Activated naive CD8-positive, alpha-beta T cell treated with anti-CD3 and anti-CD28 coated beads, Interleukin-2, amount 10 ng/mL, durations not matched to agents 7 days and 5 days (primary cell): ENCODE data around the gene SCFD2. TPM values are rescaled to one million over a fixed set of nuclear protein-coding genes. Genes with fewer than 3 reads are reported as not detected.
"Not testable (repeated sequence)": the region's sequence is repeated elsewhere in the genome, so short reads cannot be mapped to it uniquely, and the experiment has no call there.

Experiments
- ATAC-seq: fragments of 150-1000 bp; cut with Tn5 transposase; one replicate; pipeline ENCODE4 v1.10.0; 2021; ENCODE audit warnings: low read depth, moderate library complexity
- POLR2A ChIA-PET: fragments of 350-600 bp; sonication (Branson Sonifier 250); formaldehyde crosslinking; loops from one replicate; lab custom pipeline; 2021; ENCODE audit warnings: antibody characterized with exemption; lab: Charles Lee
- DNase-seq: peaks from one replicate; pipeline ENCODE4 v3.0.0; 2021
- H3K27ac Mint-ChIP-seq: one replicate; pipeline ENCODE4 v1.8.0; 2022; ENCODE audit warnings: mild to moderate bottlenecking, mixed read lengths
- H3K27me3 Mint-ChIP-seq: one replicate; pipeline ENCODE4 v1.8.0; 2022; ENCODE audit warnings: mild to moderate bottlenecking, moderate library complexity, mixed read lengths
- H3K36me3 Mint-ChIP-seq: one replicate; pipeline ENCODE4 v1.8.0; 2021; ENCODE audit warnings: mild to moderate bottlenecking, mixed read lengths
- H3K4me1 Mint-ChIP-seq: one replicate; pipeline ENCODE4 v1.8.0; 2021; ENCODE audit warnings: mixed read lengths
- H3K4me3 Mint-ChIP-seq: one replicate; pipeline ENCODE4 v1.8.0; 2022; ENCODE audit warnings: mild to moderate bottlenecking, moderate library complexity, mixed read lengths
- H3K9me3 Mint-ChIP-seq: one replicate; pipeline ENCODE4 v1.8.0; 2021; ENCODE audit warnings: mixed read lengths
- total RNA-seq, 2 experiments: library from RNA; stranded (reverse); gene quantifications; one replicate each; pipeline ENCODE4 v1.2.3, GENCODE V29; 2021

The SCFD2 gene
- total RNA-seq, 2 experiments from 2014 or later: 18.1 to 22.9 TPM

DNA sequence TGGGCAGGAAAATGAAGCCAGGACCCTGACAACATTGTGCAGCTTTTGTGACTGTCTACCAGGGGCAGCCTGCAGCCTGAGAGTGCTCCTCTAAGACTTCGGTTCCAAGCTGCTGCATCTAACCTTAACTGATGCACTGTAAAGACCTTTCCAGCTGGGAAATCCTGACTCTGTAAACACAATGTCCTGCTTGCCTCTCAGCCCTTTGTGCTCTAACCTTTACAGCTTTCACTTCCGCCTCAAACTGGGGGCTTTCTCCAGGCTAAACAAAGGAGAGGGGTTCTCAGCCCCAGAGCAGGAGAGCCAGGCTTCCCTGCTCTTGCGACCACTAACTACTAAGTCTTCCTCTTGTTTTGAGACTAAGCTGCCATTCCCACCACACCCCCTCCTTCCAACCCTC is 523.1 kb downstream of the SCFD2 start:
- Mint-ChIP-seq H3K4me1 (no peaks in the 10 kb centered on the region), H3K4me3 (no peak overlapping the region), H3K9me3 (no peaks in the 10 kb centered on the region), H3K27ac (no peak overlapping the region), H3K27me3 (no peaks in the 10 kb centered on the region), H3K36me3 (no peaks in the 10 kb centered on the region)
- DNase-seq: no peak
- POLR2A ChIA-PET: no interaction called here
- ATAC-seq: no peak

DNA sequence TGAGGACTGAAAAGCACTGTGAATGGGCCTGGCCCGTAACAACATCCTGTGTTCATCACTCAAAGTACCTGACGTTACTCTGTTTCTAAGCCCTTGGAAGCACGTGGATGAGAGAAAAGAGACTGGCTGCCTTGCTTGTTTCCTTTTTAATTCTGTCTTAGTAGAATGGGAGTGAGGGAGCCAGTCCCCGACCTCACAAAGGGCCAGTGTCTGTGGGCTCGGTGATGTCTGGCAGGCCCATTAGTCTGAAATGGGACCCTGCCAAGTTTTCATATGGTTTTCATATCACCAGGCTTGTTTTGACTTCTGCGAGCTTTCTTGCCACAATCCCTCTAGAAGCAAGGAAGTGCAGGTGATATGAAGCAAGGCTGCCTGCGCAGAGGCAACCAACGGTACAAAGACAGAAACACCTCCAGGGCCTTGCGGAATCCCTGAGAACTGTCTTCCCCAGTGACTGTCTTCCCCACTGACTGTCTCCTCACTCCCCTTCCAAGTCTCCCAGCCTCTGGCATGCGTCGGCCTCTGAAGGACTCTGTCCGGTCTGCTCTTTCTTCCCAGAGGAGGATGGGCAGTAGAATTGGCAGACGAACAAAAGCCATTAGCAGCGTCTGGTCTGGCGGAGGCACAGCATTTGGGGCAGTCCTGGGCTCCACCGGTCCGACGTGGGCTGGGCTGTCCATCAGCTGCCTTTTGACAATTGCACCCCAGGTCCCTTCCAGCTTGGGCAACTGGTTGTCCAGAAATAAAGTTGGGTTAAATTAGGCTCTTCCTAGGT is 524.0 kb downstream of the SCFD2 start:
- H3K27ac Mint-ChIP-seq: no peak overlapping the region
- POLR2A ChIA-PET: no interaction called here
- H3K36me3 Mint-ChIP-seq: no peaks in the 10 kb centered on the region
- no peak for DNase-seq
- no peak overlapping the region for H3K4me3 Mint-ChIP-seq
- no peak for ATAC-seq
- H3K9me3 Mint-ChIP-seq: no peaks in the 10 kb centered on the region
- no peaks in the 10 kb centered on the region for H3K4me1 Mint-ChIP-seq
- H3K27me3 Mint-ChIP-seq: no peaks in the 10 kb centered on the region

DNA sequence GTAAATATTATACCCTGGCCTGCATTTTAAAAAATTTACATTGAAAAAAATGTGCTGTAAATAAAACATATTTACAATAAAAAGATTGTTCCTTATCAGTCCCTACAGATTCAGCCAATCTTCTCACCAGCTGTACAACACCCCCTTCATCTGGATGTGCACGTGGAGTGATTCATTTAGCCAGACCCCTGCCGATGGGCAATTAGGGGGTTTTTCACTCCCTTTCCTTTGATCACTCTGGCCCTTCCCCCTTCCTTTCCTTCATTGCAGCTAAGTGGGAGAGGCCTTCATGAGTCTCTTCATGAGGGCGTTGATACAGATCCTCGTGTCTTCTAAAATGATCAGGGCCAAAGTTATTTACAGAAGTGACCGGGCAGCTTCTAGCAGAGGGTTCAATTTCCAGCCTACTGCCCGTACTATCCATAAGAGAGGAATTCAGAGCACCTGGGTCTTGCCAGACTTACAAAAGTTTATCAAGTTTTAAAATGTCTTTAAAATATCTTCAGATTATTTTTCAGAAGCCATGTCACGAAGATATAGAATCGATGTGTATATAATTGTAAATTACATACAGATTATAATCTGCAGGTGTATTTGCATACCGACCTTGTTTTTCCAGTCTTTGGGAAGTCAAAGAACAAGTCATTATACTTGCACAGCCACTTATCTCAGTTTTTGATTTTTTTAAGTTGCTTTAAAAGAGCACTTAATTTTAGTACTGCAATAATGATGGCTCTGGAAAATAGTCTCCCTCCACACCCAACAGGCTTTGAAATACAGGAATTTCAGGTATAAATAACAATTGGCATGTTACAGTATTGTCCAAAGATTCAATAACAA is 525.1 kb downstream of the SCFD2 start:
- no peak overlapping the region for H3K4me3 Mint-ChIP-seq
- H3K27ac Mint-ChIP-seq: no peak overlapping the region
- no peaks in the 10 kb centered on the region for H3K36me3 Mint-ChIP-seq
- ATAC-seq (no peak), DNase-seq (no peak)
- POLR2A ChIA-PET: no interaction called here
- H3K4me1 Mint-ChIP-seq: no peaks in the 10 kb centered on the region
- no peaks in the 10 kb centered on the region for H3K27me3 Mint-ChIP-seq
- no peaks in the 10 kb centered on the region for H3K9me3 Mint-ChIP-seq

DNA sequence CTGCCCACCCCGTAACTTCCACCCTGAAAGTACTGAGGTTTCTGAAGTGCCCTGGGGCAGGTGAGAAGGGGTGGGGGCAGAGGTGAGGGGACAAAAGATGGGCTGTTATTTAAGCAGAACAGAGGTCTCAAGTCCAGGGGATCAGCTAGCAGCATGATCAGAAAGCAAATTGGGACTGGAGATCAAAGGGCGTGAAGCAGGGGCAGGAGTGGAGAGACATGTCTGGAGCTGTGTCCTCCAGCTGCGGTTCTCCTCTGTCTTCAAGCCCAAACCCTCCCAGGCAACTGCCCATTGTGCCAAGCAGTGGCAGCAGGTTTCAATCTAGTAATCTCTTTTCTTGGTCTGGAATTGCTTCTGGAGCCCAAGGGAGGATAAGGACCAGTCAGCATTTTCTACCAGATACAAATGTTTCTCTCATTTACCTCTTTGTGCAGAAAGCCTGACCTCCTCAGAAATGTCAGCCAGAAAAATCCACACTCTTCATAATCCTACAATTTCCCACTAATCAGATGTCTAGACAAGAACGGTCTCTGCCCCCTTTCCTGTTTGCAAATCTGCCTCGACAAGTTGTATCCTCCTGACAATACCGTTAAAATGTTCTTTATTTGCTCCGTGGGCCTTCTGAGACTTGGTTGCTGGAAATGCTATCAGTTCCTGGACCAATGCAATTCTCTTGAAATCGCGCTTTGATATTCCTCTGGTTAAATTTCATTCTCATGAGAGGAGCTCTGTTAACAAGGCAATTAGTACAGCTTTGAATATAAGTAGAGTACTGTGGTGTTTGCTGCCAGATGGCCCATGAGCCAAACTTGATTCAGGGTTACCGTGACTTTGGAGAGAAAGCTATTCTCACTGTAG is 526.9 kb downstream of the SCFD2 start:
- POLR2A ChIA-PET: no interaction called here
- Mint-ChIP-seq H3K36me3 (no peaks in the 10 kb centered on the region), H3K27ac (no peak overlapping the region), H3K27me3 (no peaks in the 10 kb centered on the region), H3K9me3 (no peaks in the 10 kb centered on the region), H3K4me3 (no peak overlapping the region), H3K4me1 (no peaks in the 10 kb centered on the region)
- no peak for ATAC-seq
- DNase-seq: no peak

DNA sequence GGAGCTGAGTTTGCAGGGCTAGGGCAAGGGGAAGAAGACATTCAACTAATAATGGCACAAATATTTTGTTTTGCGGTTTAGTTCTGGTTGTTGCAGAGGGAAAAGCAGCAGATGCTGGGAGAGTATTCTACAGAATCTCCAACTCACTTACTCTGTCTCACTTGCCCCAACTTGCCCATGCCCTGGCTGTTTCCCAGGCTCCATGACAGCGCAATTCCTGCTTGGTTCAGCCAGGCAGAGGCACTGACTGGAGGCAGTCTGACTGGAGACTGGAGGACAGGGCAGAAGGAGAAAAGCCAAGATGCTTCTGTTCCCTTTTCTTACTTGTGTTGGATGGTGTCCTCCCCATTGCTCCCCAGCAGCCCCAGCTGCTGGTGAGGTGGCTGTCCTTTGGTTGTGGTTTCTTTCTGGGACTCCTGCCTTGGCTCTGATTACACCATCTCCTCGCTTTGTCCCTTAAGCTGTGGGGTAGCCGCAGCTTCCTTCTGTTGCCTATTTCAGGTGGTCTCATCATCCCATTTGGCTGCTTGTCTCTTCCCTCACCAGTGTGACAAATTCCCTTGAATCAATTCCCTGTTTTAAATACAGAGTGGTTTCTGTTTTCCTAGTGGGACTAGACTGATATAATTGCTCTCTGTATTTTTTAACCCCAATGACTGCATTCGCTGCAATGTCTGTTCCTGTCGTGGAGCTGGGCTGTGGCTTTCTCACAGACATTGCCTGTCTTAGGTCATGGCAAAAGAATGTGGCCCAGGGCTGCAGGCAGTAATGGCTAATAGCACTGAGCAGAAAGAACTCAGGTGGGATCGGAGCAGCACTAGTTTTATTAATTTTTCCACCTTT is 527.9 kb downstream of the SCFD2 start:
- POLR2A ChIA-PET: no interaction called here
- Mint-ChIP-seq H3K27me3 (no peaks in the 10 kb centered on the region), H3K27ac (no peak overlapping the region), H3K9me3 (no peaks in the 10 kb centered on the region), H3K4me3 (no peak overlapping the region), H3K4me1 (no peaks in the 10 kb centered on the region), H3K36me3 (no peaks in the 10 kb centered on the region)
- DNase-seq (no peak), ATAC-seq (no peak)

DNA sequence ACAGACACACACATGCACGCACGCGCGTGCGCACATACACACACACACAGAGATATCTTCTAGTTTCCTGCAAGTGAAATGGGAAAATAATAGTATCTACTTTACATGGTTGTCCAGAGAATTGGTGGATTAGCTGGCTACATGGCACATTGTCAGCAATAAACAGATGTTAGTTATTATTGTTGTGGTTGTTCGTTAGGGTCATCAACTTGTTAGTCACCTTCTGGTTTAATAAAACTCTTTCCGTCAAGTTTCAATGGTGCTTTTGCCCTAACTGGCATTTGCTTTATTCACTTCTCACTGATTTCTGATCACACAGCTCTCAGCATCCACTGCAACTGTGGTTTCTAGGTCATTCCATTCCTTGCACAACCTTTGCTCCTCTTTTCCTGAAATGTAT is 529.2 kb downstream of the SCFD2 start:
- no peak for DNase-seq
- POLR2A ChIA-PET: no interaction called here
- no peak for ATAC-seq
- H3K9me3 Mint-ChIP-seq: no peaks in the 10 kb centered on the region
- H3K27me3 Mint-ChIP-seq: no peaks in the 10 kb centered on the region
- H3K4me3 Mint-ChIP-seq: no peak overlapping the region
- no peaks in the 10 kb centered on the region for H3K4me1 Mint-ChIP-seq
- no peak overlapping the region for H3K27ac Mint-ChIP-seq
- no peaks in the 10 kb centered on the region for H3K36me3 Mint-ChIP-seq

DNA sequence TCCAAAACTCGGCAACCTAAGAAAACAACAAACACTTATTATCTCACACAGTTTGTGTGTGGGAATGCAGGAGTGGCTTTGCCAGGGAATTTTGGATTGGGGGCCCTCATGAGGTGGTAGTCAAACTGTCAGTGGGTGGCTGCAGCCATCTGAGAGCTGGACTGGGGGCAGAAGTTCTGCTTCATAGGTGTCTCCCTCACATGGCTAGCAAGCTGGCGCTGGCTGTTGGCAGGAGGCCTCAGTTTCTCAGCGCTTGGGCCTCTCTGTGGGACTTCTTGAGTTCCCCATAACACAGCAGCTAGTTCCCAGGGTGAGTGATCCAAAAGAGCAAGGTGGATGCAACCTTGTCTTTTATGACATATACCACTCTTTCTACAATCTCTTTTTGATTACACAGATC is 529.7 kb downstream of the SCFD2 start:
- no peaks in the 10 kb centered on the region for H3K27me3 Mint-ChIP-seq
- POLR2A ChIA-PET: no interaction called here
- no peak overlapping the region for H3K27ac Mint-ChIP-seq
- H3K4me3 Mint-ChIP-seq: no peak overlapping the region
- H3K36me3 Mint-ChIP-seq: no peaks in the 10 kb centered on the region
- no peaks in the 10 kb centered on the region for H3K4me1 Mint-ChIP-seq
- no peak for DNase-seq
- H3K9me3 Mint-ChIP-seq: no peaks in the 10 kb centered on the region
- no peak for ATAC-seq

DNA sequence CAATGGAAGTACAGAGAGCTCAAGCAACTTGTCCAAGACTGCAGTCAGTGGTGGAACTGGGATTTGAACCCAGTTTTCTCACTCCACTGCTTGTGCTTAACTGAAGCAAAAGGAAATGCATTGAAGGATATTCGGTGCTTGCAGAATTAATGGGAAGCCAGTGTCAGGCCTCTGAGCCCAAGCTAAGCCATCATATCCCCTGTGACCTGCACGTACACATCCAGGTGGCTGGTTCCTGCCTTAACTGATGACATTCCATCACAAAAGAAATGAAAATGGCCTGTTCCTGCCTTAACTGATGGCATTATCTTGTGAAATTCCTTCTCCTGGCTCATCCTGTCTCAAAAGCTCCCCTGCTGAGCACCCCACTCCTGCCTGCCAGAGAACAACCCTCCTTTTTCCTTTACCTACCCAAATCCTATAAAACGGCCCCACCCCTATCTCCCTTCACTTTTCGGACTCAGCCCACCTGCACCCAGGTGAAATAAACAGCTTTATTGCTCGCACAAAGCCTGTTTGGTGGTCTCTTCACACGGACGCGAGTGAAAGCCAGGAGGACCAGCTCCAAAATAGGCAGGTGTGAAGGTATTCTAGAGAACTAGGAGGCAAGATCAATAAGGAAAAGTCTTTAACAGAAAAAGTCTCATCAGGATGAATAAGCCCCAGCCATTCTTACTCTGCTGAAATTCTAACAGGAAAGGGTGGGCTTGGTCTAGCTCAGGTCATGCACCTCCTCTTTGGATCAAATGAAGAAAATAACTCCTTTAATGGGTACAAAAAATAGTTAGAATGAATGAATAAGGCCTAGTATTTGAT is 531.0 kb downstream of the SCFD2 start:
- ATAC-seq, H3K27ac Mint-ChIP-seq, H3K9me3 Mint-ChIP-seq, POLR2A ChIA-PET, H3K27me3 Mint-ChIP-seq, DNase-seq, H3K4me3 Mint-ChIP-seq, H3K4me1 Mint-ChIP-seq, H3K36me3 Mint-ChIP-seq: not testable (repeated sequence)

DNA sequence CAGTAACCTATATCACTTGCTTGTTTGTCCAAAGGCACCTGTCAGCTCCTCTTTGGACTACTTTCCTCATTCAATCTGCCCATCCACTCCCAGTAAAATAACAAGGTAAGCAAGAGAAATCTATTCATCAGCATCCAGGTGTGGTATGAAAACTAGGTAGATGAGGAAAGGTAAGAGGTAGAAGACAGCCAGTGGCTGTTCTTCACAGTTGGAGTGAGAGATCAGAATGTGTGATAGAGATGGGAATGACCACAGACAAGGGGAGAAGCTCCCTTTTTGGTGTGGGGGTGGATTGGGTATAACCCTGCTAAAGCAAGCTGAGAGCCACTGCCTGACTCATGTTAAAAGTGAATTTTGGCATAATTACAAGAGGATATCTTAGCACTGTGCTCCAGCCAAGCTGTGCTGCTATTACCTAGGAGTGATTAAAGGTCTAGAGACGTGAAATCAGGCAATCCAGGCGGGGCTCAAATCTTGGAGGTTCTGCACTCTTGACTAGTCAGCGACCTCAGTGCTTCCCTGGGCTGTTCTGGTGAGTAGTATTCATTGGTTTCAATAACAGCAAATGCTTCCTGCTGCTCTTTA is 531.8 kb downstream of the SCFD2 start:
- Mint-ChIP-seq H3K27ac (no peak overlapping the region), H3K36me3 (no peaks in the 10 kb centered on the region), H3K9me3 (no peaks in the 10 kb centered on the region), H3K27me3 (no peaks in the 10 kb centered on the region), H3K4me1 (no peaks in the 10 kb centered on the region), H3K4me3 (no peak overlapping the region)
- no peak for DNase-seq
- POLR2A ChIA-PET: no interaction called here
- ATAC-seq: no peak

DNA sequence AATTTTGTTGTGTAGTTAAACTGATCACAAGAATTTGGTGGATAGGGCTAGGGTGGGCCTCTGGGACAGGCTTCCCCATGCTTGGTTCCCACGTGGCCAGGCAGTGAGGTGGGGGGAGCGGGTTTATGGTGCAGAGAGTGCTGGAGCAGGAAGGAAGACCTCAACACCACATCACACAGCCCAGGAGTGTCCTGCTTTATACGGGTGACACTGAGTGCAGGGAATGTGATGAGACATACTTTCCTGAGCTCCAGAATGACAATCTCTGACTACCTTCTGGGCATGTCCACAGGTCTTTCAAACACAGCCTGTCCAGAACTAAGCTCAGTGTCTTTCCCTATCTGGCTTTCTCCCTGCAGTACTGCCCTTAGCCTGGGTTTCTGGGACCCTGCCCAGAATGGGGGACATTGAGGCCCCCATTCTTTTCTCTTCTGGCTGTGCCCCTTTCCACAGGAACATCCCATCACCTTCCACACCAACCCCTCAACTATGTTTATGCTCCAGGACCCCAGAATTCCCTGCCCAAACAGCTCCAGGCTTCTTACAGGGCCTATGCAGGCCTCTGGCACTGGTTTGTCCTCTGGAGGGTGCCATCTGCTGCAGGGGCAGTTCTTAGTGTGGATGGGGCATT is 540.3 kb downstream of the SCFD2 start:
- H3K4me3 Mint-ChIP-seq: no peak overlapping the region
- H3K9me3 Mint-ChIP-seq: peaks cover 7% of the 10 kb centered on the region
- POLR2A ChIA-PET: no interaction called here
- peak; percentile 42 for ATAC-seq
- no peaks in the 10 kb centered on the region for H3K27me3 Mint-ChIP-seq
- peaks cover 23% of the 10 kb centered on the region for H3K4me1 Mint-ChIP-seq
- DNase-seq: no peak
- peaks cover 2% of the 10 kb centered on the region for H3K36me3 Mint-ChIP-seq
- peak overlapping the region; percentile 66 for H3K27ac Mint-ChIP-seq

DNA sequence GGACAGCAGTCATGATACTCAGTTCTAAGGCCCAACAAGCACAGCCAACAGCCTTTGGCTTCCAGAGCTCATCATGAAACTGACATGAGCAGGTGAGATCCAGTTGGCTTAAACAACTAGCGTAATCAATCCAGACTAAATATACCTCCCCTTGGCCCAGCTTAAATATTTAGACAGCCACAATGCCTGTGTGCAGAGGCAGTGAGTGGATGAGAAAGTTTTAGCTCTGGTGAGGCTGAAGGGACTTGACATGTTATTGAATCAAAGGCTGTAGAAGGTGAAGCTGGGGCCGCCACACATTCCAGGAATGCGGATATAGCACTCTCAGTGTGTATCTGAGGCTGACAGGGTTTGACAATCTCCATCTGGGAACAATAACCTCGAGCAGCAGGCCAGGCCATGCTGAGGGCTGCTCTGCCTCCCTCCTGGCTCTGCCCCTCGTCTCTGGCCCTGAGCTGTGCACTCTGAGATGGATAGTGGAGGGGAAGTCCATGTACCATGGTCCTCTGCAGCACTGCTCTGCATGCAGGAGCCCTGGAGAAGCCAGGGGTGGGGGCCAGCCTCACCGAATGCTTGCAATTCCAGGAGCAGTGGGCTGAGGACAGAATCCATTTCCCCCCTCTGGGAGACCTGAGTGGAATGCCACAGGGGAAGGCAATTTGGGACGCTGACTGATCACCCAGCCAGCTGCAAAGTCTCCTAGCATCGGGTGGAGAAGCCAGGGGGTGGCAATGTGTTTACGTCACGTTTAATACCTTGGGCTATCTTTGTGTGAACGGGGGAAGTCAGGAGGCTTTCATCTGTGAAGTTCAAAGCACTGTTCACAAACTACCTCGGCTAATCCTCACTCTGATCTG is 541.0 kb downstream of the SCFD2 start:
- Mint-ChIP-seq H3K9me3 (peaks cover 7% of the 10 kb centered on the region), H3K4me3 (no peak overlapping the region), H3K36me3 (peaks cover 2% of the 10 kb centered on the region), H3K27me3 (no peaks in the 10 kb centered on the region), H3K4me1 (peaks cover 23% of the 10 kb centered on the region), H3K27ac (peak overlapping the region; percentile 66)
- no peak for DNase-seq
- POLR2A ChIA-PET: interaction anchor here (0.6 kb wide), 1 partner anchor 105 kb away, joined by 4 read pairs; no protein-coding TSS in a partner anchor
- ATAC-seq: peak; percentile 51
